Measurements from ENCODE around the gene EGLN2. TPM values are rescaled to one million over a fixed set of nuclear protein-coding genes. Genes with fewer than 3 reads are reported as not detected.
"Not testable (repeated sequence)": the region's sequence is repeated elsewhere in the genome, so short reads cannot be mapped to it uniquely, and the experiment has no call there.

EGLN2 gene
- total and polyA plus RNA-seq, 2 of the 4 experiments (the other 2 are of a cell fraction): 54.1 to 60.2 TPM

DNA sequence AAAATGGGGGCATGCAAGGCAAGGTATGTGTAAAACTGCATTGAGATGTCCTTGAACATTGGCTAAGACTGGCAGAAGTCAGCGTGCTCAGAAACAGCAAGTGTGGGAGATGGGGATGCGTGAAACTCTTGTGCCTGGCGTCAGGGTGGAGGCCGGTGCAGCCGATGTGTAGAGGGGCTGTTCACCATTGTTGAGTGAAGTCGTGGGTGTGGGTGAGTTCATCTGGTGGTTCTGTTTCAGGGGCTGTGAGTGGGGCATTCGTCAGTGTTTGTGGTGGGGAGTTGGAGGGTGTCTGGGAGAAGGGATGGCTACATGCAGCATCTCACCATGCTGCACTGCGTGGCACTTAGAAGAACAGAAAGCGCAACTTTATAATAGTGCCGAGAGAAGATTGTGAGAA is 35.0 kb upstream of the EGLN2 start:
- Histone ChIP-seq H4K8ac (ENCODE audit: low read depth in 2 of 2, low read length in 2 of 2) (no peak overlapping the region), H2BK15ac (ENCODE audit: low read depth, low read length) (no peak overlapping the region), H3K14ac (replicated peaks; ENCODE audit: low read depth, low read length) (no peak overlapping the region), H2BK120ac (ENCODE audit: low read depth, low read length) (no peak overlapping the region), H2BK5ac (ENCODE audit: low read depth, low read length, poor library complexity, severe bottlenecking) (no peak overlapping the region), H3K36me3 (ENCODE audit: control insufficient read depth, insufficient read depth, low read length) (peaks cover 75% of the 10 kb centered on the region), H3K4me3 (ENCODE audit: insufficient read depth, low read depth, low read length) (no peak overlapping the region), H3K56ac (ENCODE audit: extremely low read depth, insufficient read depth, low read length) (no peak overlapping the region), H3K4ac (ENCODE audit: low read depth, low read length) (no peak overlapping the region), H2AK5ac (ENCODE audit: low read depth, low read length) (no peak overlapping the region), H3K9ac (ENCODE audit: low read depth, low read length) (no peak overlapping the region), H3K79me1 (ENCODE audit: low read depth in 1 of 2, low read length in 2 of 2) (peaks cover 26 to 35% of the 10 kb centered on the region in 2 experiments), H4K91ac (ENCODE audit: insufficient read depth, low read depth, low read length) (no peak overlapping the region), H3K4me1 (ENCODE audit: control insufficient read depth, insufficient read depth, low read length) (no peaks in the 10 kb centered on the region), H3K9me1 (ENCODE audit: insufficient read depth, low read length) (peaks cover 4% of the 10 kb centered on the region), H3K27ac (ENCODE audit: insufficient read depth, low read length) (no peak overlapping the region), H3K23ac (ENCODE audit: low read depth, low read length) (no peak overlapping the region), H4K5ac (ENCODE audit: low read depth, low read length) (no peak overlapping the region), H4K20me1 (ENCODE audit: insufficient read depth, low read length) (peaks cover 8% of the 10 kb centered on the region), H3K27me3 (ENCODE audit: control insufficient read depth, insufficient read depth, low read length) (no peaks in the 10 kb centered on the region), H2BK20ac (ENCODE audit: low read depth, low read length) (no peak overlapping the region), H3K18ac (ENCODE audit: low read depth, low read length) (no peak overlapping the region), H3K4me2 (ENCODE audit: low read depth, low read length) (no peak overlapping the region), H2AFZ (replicated peaks; ENCODE audit: low read length, poor library complexity) (no peak overlapping the region), H2AK9ac (replicated peaks; ENCODE audit: low read depth, low read length, poor library complexity) (no peak overlapping the region), H3K9me3 (ENCODE audit: control insufficient read depth, insufficient read depth, low read length) (no peaks in the 10 kb centered on the region)
- BruUV-seq (replicated peaks): no TSS peak
- no peak for TF ChIP-seq MAFK (IDR thresholded peaks at IDR 0.05; ENCODE audit: low read depth, low read length)
- no peak for TF ChIP-seq RCOR1 (IDR thresholded peaks at IDR 0.05; ENCODE audit: insufficient replicate concordance, low read length)
- no peak for TF ChIP-seq SMC3 (IDR thresholded peaks at IDR 0.05; ENCODE audit: low read depth, low read length)
- TF ChIP-seq MXI1 (IDR thresholded peaks at IDR 0.05; ENCODE audit: borderline replicate concordance, low read depth, low read length): no peak
- ATAC-seq (ENCODE audit: low read depth): no peak
- in situ Hi-C loops (cut with MboI; ENCODE audit: low sequenced_read_pairs): no loop called here
- dilution Hi-C loops (cut with HindIII; ENCODE audit: low sequenced_read_pairs, unreplicated experiment): no loop called here
- CTCF ChIA-PET: no interaction called here
- DNase-seq: no peak
- 100% methylated on average over 1 of the region's 10 CpGs; no CpG with 5 or more reads in 1 of the 2 experiments for WGBS, 2 experiments (ENCODE audit: extremely low coverage in 2 of 2, insufficient read length in 1 of 2)
- POLR2A ChIA-PET (ENCODE audit: unreplicated experiment): no interaction called here
- intact Hi-C loops (cut with micrococcal nuclease): no loop called here

DNA sequence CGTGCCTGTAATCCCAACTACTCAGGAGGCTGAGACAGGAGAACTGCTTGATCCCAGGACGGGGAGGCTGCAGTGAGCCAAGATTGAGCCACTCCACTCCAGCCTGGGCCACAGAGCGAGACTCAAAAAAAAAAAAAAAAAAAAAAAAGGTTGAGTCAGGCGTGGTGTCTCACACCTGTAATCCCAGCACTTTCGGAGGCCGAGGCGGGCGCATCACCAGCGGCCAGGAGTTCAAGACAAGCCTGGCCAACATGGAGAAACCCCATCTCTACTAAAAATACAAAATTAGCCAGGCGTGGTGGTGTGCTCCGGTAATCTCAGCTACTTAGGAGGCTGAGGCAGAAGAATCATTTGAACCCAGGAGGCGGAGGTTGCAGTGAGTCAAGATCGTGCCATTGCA is 32.6 kb upstream of the EGLN2 start:
- H3K9me3 ChIP-seq (ENCODE audit: control insufficient read depth, insufficient read depth, low read length); H4K91ac ChIP-seq (ENCODE audit: insufficient read depth, low read depth, low read length); H2BK5ac ChIP-seq (ENCODE audit: low read depth, low read length, poor library complexity, severe bottlenecking); H3K23ac ChIP-seq (ENCODE audit: low read depth, low read length); CTCF ChIA-PET; H2AK5ac ChIP-seq (ENCODE audit: low read depth, low read length); H3K4ac ChIP-seq (ENCODE audit: low read depth, low read length); dilution Hi-C loops (cut with HindIII; ENCODE audit: low sequenced_read_pairs, unreplicated experiment); POLR2A ChIA-PET (ENCODE audit: unreplicated experiment); H3K9me1 ChIP-seq (ENCODE audit: insufficient read depth, low read length); ATAC-seq (ENCODE audit: low read depth); H3K9ac ChIP-seq (ENCODE audit: low read depth, low read length); H3K14ac ChIP-seq (replicated peaks; ENCODE audit: low read depth, low read length); H3K18ac ChIP-seq (ENCODE audit: low read depth, low read length); H2AFZ ChIP-seq (replicated peaks; ENCODE audit: low read length, poor library complexity); BruUV-seq (replicated peaks); H3K4me3 ChIP-seq (ENCODE audit: insufficient read depth, low read depth, low read length); DNase-seq; H4K8ac ChIP-seq (ENCODE audit: low read depth in 2 of 2, low read length in 2 of 2); H4K20me1 ChIP-seq (ENCODE audit: insufficient read depth, low read length); H2BK20ac ChIP-seq (ENCODE audit: low read depth, low read length); H3K56ac ChIP-seq (ENCODE audit: extremely low read depth, insufficient read depth, low read length); H2BK15ac ChIP-seq (ENCODE audit: low read depth, low read length); H3K4me1 ChIP-seq (ENCODE audit: control insufficient read depth, insufficient read depth, low read length); H3K4me2 ChIP-seq (ENCODE audit: low read depth, low read length); H3K27ac ChIP-seq (ENCODE audit: insufficient read depth, low read length); in situ Hi-C loops (cut with MboI; ENCODE audit: low sequenced_read_pairs); H2BK120ac ChIP-seq (ENCODE audit: low read depth, low read length); intact Hi-C loops (cut with micrococcal nuclease); H3K27me3 ChIP-seq (ENCODE audit: control insufficient read depth, insufficient read depth, low read length); H4K5ac ChIP-seq (ENCODE audit: low read depth, low read length); H2AK9ac ChIP-seq (replicated peaks; ENCODE audit: low read depth, low read length, poor library complexity): not testable (repeated sequence)
- 90% methylated on average over 2 of the region's 13 CpGs; no CpG with 5 or more reads in 1 of the 2 experiments for WGBS, 2 experiments (ENCODE audit: extremely low coverage in 2 of 2, insufficient read length in 1 of 2)
- Histone ChIP-seq H3K79me1 (ENCODE audit: low read depth in 1 of 2, low read length in 2 of 2) (peaks cover 19 to 20% of the 10 kb centered on the region in 2 experiments; a peak in 3 of 4 replicates), H3K36me3 (ENCODE audit: control insufficient read depth, insufficient read depth, low read length) (peaks cover 52% of the 10 kb centered on the region)
